ENCODE data around the gene TPRN. TPM values are rescaled to one million over a fixed set of nuclear protein-coding genes. Genes with fewer than 3 reads are reported as not detected.

The TPRN gene
- total RNA-seq, 3 donors from 2014 or later, result 73.8 to 170 (median 122) TPM

DNA sequence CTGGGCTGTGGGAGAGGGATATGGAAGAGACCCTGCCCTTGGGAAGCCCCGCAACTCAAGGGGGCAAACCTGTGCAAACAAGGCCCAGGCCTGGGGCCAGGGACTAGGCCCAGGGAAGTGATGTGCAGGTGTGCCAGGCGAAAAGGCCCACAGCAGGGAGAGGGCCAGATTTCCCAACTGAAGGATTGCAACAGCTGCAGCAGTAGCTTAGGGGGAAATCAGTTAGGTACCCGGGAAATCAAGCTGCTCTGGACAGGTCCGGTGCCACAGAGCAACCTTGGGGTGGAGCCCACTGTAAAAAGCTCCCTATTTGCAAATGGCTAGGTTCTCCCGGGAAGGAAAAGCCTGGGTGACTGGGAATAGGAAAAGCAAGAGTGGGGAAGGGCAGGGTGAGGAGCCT is 51.2 kb downstream of the TPRN start:
- ATAC-seq, result no peak
- no peaks in the 10 kb centered on the region for H3K4me1 ChIP-seq (ENCODE audit: low read depth)
- DNase-seq, result peak in 1 of 3 donors; percentile 24
- intact Hi-C loops (cut with DNase I, micrococcal nuclease), result no loop called here
- H3K4me3 ChIP-seq, result no peak overlapping the region
- H3K36me3 ChIP-seq (ENCODE audit: low read depth), result no peaks in the 10 kb centered on the region
- TF ChIP-seq, protein P1, sequence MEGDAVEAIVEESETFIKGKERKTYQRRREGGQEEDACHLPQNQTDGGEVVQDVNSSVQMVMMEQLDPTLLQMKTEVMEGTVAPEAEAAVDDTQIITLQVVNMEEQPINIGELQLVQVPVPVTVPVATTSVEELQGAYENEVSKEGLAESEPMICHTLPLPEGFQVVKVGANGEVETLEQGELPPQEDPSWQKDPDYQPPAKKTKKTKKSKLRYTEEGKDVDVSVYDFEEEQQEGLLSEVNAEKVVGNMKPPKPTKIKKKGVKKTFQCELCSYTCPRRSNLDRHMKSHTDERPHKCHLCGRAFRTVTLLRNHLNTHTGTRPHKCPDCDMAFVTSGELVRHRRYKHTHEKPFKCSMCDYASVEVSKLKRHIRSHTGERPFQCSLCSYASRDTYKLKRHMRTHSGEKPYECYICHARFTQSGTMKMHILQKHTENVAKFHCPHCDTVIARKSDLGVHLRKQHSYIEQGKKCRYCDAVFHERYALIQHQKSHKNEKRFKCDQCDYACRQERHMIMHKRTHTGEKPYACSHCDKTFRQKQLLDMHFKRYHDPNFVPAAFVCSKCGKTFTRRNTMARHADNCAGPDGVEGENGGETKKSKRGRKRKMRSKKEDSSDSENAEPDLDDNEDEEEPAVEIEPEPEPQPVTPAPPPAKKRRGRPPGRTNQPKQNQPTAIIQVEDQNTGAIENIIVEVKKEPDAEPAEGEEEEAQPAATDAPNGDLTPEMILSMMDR (IDR thresholded peaks at IDR 0.05), result no peak
- no peaks in the 10 kb centered on the region for H3K9me3 ChIP-seq

GRCh38 chr9:137148661-137149060 is 51.9 kb downstream of the TPRN start:
- H3K36me3 ChIP-seq (ENCODE audit: low read depth), result no peaks in the 10 kb centered on the region
- intact Hi-C loops (cut with DNase I, micrococcal nuclease), result no loop called here
- ATAC-seq (no peak), DNase-seq (no peak)
- TF ChIP-seq, protein P1 (IDR thresholded peaks at IDR 0.05), result no peak
- H3K4me3 ChIP-seq, result no peak overlapping the region
- no peaks in the 10 kb centered on the region for H3K9me3 ChIP-seq
- H3K4me1 ChIP-seq (ENCODE audit: low read depth), result no peaks in the 10 kb centered on the region

DNA sequence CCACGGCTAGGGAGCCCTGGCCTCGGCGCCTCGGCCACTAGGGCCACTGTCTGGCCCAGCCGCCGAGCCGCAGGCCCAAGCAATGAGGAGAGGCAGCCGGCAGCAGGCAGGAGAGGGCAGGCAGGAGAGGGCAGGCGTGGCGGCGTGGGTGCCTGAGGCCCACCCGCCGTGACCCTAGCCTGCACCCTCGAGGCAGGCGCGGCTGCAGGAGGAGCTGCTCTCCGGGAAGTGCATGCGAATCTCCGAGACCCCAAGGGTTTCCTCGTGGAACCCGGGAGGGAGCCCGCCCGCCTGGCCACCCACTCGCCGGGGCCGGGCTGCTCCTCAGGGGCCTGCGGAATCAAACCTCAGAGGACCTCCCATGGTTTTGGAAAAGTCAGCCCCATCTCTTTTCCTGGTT is 52.3 kb downstream of the TPRN start:
- Histone ChIP-seq H3K9me3 (no peaks in the 10 kb centered on the region), H3K4me1 (ENCODE audit: low read depth) (no peaks in the 10 kb centered on the region), H3K4me3 (no peak overlapping the region), H3K36me3 (ENCODE audit: low read depth) (no peaks in the 10 kb centered on the region)
- intact Hi-C loops (cut with DNase I, micrococcal nuclease), result no loop called here
- DNase-seq (peak in 1 of 3 donors; percentile 19), ATAC-seq (no peak)
- TF ChIP-seq, protein P1 (IDR thresholded peaks at IDR 0.05), result no peak

DNA sequence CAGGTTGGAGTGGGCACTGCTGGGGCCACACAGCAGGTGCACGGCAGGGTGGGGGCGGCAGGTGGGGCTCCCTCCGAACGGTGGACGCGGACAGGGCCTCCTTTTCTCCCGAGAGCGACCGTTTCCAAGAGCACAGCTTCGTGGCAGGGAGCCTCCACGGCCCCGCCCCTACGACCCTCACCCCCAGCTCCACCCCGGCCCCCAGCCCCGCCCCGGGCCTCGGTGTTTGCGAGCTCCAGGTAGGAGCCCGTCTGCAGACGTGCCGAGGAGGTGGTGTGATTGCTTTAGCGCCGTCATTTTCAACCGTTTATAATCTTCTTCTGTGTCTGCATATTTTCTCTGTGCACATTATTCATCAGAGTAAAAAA is 52.8 kb downstream of the TPRN start:
- TF ChIP-seq, protein P1 (IDR thresholded peaks at IDR 0.05), result no peak
- no peak for DNase-seq
- Histone ChIP-seq H3K9me3 (no peaks in the 10 kb centered on the region), H3K36me3 (ENCODE audit: low read depth) (no peaks in the 10 kb centered on the region), H3K4me1 (ENCODE audit: low read depth) (no peaks in the 10 kb centered on the region), H3K4me3 (no peak overlapping the region)
- intact Hi-C loops (cut with DNase I, micrococcal nuclease), result no loop called here
- ATAC-seq, result no peak

DNA sequence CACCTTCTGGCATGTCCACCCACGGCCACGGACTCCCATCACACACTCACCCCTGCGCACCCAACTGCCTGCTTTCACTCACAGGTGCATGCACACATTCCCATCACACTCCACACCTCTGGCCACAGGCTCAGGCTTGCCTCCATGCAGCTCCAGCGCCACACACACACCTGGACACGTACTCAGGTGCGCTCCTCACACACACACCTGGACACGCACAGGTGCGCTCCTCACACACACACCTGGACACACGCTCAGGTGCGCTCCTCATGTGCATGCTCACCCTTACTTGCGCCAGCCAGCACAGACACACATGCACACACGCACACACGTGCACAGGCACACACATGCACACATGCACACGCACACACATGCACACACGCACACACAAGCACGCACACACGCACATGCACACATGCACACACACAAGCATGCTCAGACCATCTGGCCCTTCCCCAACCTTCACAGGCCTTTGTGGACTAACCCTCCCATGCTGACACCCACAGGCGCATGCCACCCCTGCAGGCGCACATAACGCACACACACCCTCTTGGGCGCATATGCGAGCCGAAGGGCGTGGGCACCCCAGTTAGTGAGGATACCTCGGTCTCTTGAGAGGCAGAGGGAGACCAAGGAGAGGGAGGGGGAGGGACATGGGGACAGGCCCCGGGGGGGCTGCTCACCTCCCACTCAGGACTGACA is 53.3 kb downstream of the TPRN start:
- Histone ChIP-seq H3K4me3 (no peak overlapping the region), H3K36me3 (ENCODE audit: low read depth) (no peaks in the 10 kb centered on the region), H3K9me3 (no peaks in the 10 kb centered on the region), H3K4me1 (ENCODE audit: low read depth) (no peaks in the 10 kb centered on the region)
- ATAC-seq (no peak), DNase-seq (no peak)
- intact Hi-C loops (cut with DNase I, micrococcal nuclease), result no loop called here
- TF ChIP-seq, protein P1 (IDR thresholded peaks at IDR 0.05), result no peak

DNA sequence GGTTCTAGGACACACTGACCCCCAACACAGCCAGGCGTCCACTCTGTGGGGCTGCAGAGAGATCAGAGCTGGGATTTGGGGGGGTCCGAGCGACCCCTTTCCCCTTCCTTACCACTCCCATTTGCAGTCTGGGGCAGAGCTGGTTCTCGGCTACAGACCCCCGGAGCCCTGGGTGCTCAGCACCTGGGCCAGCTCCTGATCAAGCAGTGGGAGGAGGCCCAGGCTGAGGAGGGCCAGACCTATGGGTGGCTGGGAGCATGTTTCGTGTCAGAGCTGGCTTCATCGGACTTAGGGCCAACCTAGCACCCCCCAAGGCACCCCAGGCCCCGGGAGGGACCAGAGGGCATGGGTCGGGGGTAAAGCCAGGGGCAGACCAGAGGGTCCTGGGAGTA is 54.0 kb downstream of the TPRN start:
- H3K4me3 ChIP-seq, result no peak overlapping the region
- TF ChIP-seq, protein P1 (IDR thresholded peaks at IDR 0.05), result no peak
- no peaks in the 10 kb centered on the region for H3K9me3 ChIP-seq
- peak in 1 of 3 donors; percentile 19 for DNase-seq
- no peaks in the 10 kb centered on the region for H3K36me3 ChIP-seq (ENCODE audit: low read depth)
- no peaks in the 10 kb centered on the region for H3K4me1 ChIP-seq (ENCODE audit: low read depth)
- ATAC-seq, result no peak
- intact Hi-C loops (cut with DNase I, micrococcal nuclease), result no loop called here
